ENCODE measurements around the gene IFT43.

The IFT43 gene

DNA sequence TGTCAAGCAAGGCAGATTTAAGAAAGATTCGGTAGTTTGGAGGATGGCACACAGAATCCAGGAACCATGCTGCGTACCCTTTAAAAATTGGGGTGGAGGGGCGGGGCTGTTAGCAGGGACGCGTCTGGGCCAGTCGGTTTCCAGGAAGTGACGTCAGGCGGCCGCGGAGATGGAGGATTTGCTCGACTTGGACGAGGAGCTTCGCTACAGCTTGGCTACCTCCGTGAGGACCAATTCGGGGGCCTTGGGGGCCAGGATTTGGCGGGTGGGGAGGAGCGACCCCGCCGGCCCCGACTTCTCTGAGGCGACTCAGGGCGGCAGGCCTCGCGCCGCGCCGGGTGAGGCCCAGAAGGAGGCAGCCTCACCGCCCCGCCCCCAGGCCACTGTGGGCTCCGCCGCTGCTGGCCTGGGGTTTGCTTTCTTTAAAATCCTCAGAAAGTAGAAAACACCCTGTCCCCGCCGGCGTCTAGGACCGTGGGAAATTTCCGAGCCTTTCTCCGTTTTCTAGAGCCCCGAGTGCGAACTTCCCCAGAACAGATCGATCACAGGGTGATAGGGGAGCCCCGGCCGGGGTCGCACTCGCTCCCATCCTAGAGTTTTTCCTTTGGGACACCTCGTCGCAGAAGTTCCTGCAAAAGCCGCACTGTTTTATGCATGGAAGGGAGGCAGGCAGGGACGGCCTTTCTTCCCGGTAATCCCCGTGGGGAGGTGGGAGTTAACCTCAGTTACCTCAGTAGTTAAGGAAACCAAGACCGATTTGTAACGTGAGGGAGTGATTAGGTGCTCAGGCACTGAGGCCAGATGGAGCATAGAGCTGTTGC, at the start of gene IFT43:
IFT43 (plus strand) TSS at position 146 of the 821 bp plus-strand sequence; CDS start at position 170, 24 bp downstream.
- DNase-seq: peak; percentile 63

GRCh38 chr14:75939200-75939599, 46.4 kb upstream of the IFT43 start:
- no peak for DNase-seq

DNA sequence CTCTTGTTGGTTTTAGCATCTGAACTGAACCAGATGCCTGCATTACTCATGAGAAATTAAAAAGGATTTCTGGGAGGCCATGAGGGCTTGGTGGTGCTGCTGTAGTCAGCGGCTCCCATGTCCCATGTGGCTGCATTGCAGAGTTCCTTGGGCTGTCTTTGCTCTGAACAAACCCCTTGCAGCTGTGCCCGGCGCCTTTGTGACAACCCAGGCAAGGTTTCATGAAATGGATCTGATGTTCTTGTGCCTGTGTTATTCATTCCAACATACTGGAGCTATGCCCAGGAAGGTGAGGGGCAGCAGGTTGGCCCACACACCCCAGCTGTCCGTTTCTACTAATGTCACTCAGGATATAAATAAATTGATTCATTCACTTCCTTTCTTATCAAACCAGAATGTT, 44.5 kb upstream of the IFT43 start:
- no peak for DNase-seq

DNA sequence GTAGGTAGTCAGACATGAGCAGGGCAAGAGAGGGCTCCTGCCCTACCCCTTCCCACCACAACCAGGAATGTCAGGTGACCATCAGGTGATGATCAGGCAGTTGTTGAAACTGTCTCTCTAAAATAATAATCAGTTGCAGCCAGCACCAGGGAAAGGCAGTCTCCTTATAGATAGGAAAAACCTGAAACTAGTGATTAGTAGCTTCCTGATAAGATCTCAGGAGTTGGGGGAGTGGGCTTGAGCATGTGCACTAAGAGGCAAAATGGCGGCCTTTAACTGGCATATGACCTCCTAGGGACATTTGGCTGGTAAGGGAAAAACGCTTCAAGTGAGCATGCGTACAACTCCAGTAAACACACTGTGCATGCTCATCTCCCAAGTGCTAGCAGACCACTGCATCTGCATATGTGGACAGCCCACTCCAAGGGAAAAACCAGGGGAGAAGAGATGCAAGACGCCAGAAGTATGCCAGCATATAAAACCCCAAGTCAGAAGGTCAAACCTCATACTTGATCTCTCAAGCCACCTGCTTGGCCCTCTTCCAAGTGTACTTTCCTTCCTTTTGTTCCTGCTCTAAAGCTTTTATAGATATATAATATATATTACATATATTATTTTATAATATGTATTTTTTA, 40.8 kb upstream of the IFT43 start:
- no peak for DNase-seq

GRCh38 chr14:75946785-75947184, 38.8 kb upstream of the IFT43 start:
- no peak for DNase-seq

GRCh38 chr14:75952489-75952888, 33.1 kb upstream of the IFT43 start:
- no peak for DNase-seq

DNA sequence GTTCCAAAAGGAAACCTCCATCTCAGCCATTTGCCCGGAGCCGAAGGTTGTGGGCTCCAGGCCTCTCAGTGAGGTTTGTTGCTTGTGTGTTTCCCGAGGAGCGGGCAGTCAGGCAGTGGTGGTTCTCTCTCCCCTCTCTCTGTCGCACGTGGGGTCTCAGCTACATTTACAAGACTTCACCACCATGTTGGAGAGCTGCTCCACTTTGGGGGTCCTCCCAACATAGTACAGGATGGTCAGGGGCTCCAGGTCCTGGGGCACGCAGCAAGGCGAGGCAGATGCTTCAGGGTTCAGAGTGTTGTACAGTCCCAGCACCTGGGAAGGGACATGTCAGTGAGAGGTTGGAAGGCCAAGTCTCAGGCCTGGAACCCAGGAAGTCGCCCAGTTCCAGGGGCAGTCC, 26.5 kb upstream of the IFT43 start:
- no peak for DNase-seq

DNA sequence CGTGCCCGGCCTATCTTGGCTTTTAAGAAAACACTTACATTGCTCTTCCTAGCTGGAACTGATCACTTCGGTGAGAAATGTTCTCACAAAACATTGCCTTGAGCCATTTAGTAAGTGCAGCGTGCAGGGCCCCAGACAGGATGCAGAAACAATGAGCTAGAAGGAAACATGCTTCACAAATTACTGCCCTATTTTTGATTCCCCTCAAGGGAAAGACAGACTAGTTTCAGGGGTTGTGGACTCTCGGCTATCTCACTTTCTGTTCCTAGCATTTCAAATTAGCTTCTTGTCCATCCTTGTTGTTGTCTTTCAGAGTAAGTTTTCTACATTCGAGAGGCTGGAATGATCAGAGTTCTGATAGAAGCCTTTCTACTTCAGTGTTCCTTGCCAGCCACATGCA, 25.3 kb upstream of the IFT43 start:
- no peak for DNase-seq

DNA sequence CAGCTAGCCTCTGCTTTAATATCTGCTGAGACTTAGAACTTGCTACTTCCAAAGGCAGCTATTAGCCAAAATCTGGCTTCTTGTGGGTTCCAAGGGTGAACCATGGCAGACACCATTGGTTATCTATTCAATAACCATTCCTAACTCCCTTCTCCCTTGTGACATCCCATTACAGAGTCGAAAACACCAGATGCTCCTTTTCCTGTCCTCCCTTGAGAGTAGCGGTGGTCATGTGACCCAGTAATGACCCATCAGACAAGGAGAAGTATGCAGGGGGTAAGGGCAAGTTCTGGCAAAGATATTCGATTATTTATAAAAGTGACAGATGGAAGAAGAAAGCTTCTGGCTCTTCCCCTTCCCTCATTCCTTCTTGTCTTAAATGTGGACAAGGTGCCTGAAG, 23.9 kb upstream of the IFT43 start:
- DNase-seq: no peak

DNA sequence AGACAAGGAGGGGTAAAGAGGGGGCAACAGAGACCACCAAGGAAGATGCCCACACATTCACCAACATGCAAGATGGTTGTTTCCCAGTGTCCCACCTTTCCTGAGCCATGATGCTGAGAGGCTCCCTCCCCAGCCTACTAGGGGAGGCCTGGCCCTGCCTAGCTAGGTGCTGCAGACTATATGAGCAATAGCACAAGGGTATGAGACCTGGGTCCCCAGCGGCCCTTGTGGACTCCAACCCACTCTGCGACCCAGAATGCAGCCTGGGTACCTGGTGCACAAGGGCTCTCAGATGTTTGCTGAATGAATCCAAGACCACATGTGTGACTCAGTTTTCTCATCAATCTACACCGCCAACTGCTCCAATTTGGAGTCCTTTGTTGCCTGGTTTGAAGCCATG, 17.7 kb upstream of the IFT43 start:
- DNase-seq: no peak

GRCh38 chr14:75968456-75968855, 17.1 kb upstream of the IFT43 start:
- no peak for DNase-seq

- DNase-seq: no peak
Measured at GRCh38 chr14:75969126-75969525, 16.4 kb upstream of the IFT43 start.

DNA sequence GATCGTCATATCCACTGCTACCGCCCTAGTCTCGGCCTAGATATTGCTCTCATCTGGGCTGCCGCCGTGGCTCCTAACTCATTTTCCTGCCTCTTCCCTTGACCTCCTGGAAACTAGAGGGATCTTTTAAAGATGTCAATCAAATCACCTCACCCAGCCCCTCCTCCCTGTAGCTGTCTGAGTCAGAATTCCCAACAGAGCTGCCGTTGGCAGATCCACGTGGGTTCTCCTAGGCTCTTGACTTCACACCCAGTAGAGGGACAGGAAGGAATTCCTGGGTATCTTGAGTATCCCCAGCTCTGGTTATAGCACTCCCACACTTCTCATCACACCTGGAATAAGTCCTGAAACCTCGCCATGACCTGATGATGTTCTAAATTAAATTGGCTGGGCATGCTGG, 15.7 kb upstream of the IFT43 start:
- no peak for DNase-seq

DNA sequence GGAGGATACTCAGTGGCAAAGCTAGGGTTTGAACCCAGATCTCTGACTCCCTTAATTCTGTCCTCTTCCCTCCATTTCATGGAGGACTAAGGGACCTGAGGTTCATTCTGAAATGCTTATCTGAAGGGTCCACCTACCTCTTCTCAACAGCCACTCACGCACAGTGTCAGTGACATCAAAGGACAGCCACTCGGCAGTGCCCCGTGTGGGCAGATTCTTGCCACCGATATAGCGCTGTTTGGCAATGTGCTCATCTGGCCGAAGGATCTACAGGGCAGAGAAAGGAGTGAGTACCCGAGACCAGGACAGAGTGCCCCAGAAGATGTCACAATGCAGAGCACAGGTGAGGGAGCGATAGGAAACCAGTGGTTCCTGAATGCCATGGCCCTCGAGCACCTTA, 14.6 kb upstream of the IFT43 start:
- no peak for DNase-seq

DNA sequence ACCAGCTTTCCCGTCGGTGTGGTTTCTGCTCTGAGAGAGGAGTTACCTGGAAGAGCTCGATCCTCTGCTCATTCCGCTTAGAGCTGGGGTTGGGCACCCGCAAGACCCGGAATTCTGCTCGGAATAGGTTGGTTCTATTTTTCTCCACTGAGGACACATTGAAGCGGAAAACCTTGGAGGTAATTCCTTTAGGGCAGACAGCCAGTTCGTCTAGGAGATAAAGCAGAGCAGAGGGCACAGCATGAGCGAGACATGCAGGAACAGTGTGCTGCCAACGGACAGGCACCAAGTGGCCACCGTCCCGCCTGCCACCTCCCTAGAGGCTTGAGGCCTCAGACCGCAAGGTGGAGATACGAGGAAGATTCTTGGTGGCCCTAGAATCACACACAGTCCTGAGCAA, 14.1 kb upstream of the IFT43 start:
- no peak for DNase-seq

DNA sequence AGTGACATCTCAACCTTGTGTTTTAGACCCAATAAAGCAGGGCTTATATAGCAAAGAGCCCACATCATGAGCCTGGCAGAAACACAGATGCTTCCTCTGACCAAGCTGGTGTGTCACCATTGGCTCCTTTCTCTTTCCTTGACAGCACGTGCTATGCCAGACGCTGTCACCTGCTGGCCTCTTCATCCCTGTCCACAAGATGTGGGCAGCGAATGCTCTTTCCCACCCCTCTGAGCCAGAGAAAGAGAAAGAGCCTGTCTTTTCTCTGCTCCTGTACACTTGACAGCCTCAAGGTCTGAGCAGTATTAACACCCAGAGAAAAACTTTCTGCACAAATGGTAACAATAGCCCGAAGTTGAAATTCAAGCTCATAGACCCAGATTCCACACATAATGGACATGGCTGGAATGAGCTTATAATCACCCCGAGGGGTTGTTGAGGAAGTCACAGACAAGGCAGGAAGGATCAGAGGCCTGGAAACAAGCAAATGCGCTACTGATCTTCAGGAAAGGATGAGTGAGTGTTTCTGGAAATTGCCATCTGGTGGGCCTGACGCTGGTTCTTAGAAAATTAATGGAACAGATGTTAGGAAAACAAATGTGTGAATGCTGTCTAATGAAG, 12.7 kb upstream of the IFT43 start:
- no peak for DNase-seq

DNA sequence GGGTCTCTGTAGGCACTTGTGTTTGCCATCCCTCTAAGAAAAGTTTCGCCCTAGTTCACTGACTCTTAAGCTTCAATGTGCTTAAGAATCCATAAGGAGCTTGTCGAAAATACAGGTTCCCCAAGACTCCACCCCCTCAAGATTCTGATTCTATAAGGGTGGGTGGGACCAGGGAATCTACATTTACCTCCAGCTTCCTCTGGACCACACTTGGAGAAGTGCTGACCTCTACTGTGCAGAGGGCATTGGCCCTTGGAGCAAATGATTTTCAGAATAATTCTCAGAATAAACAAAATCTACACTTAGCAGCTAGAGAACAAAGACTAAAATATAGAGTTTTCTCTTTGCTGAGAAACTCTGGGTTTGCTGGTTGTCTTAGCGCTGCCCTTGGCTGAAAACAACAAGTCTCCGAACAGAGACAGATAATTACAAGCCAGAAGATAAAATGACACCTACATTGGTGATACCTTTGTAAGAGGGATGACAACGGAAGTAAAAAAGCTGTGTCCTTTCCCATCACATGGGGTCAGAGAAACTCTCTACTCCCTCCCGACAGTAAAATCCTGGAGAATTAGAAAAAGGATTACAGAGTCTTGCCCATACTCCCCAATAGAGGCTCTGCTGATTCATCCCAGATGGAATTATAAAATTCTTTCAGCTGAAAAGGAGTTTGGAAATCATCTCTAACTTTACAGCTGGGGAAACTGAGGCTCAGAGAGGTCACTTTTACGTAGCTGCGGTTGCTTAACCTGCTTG, 8.6 kb upstream of the IFT43 start:
- no peak for DNase-seq

- DNase-seq: no peak
Measured at GRCh38 chr14:75977582-75977943, 8.0 kb upstream of the IFT43 start.

GRCh38 chr14:75978249-75978731, 7.3 kb upstream of the IFT43 start:
- no peak for DNase-seq

DNA sequence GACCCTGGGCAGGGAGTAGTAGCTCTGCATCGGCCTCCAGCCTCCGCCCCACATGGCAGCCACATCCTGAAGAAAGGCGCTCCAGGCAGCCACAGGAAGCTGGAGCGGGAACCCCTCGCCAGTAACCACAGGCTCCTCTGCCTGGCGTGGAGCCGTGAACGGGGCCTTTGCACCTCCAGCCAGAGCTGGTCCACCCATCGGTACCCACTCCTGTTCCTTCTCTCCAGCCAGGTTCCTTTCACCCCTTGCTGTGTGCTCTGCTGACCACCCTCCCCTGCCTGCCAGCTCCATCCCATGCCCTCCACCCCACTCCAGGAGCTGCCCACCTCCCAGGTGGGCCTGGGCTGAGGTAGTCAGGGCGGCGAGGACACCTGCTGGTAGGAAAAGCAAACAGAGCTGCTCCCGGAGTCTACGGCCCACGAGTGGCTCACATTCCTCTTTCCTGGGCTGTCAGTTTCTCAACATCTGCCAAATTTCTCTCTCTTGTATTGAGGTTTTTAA, 6.4 kb upstream of the IFT43 start:
- DNase-seq: no peak

GRCh38 chr14:75979648-75980565, 5.7 kb upstream of the IFT43 start:
- no peak for DNase-seq

- DNase-seq: no peak
Measured at GRCh38 chr14:75980856-75981255, 4.7 kb upstream of the IFT43 start.

All from NCI-H1092 (cell line).